GM23338 (cell line): ENCODE measurements around the gene SMARCD2. TPM values are rescaled to one million over a fixed set of nuclear protein-coding genes. Genes with fewer than 3 reads are reported as not detected.

Source experiments
- CTCF ChIP-seq, 2 experiments: fragments of 200-600 bp in 1 of 2; sonication (generic) in 1 of 2; conservative IDR thresholded peaks; 2 replicates each; pipeline versions ENCODE4 v1.5.1 to v1.6.1; 2016 to 2017; ENCODE audit warnings: antibody characterized with exemption in 2 of 2, low read depth in 2 of 2, mild to moderate bottlenecking in 2 of 2, moderate library complexity in 1 of 2
- JUNB ChIP-seq: IDR thresholded peaks from one replicate; pipeline ENCODE4 v1.6.1; 2016; ENCODE audit warnings: antibody characterized with exemption; ENCODE audit not compliant: unreplicated experiment
- STAT1 ChIP-seq: IDR thresholded peaks from one replicate; pipeline ENCODE4 v1.6.1; 2016; ENCODE audit warnings: antibody characterized with exemption; ENCODE audit not compliant: unreplicated experiment
- ZNF114 ChIP-seq: fragments of 250-450 bp; sonication (Bioruptor Pico); IDR thresholded peaks from 2 replicates; pipeline ENCODE4 v1.5.0; 2020; ENCODE audit warnings: mild to moderate bottlenecking, moderate library complexity
- ZNF462 ChIP-seq: fragments of 250-450 bp; sonication (Bioruptor Pico); IDR thresholded peaks from 2 replicates; pipeline ENCODE4 v1.5.0; 2020; ENCODE audit warnings: mild to moderate bottlenecking, moderate library complexity
- polyA plus RNA-seq: library from polyadenylated mRNA; unstranded; fragments of >200 nt; fragmentation: Nextera tagmentation; extraction: Ambion mirVana; gene quantifications from 2 replicates; pipeline ENCODE4 v1.2.1, GENCODE V29; 2016
- total RNA-seq: library from RNA; depleted of rRNA; stranded (reverse); fragments of >200 nt; shearing (Covaris generic); gene quantifications from 2 replicates; pipeline ENCODE4 v1.2.3, GENCODE V29; 2014
- TF ChIP-seq, protein P1 (sequence below): IDR thresholded peaks from 2 replicates; pipeline ENCODE4 v1.6.1; 2016; ENCODE audit warnings: antibody characterized with exemption

SMARCD2 gene
- total and polyA plus RNA-seq, 2 experiments from 2014 or later: 36.4 to 133 TPM

DNA sequence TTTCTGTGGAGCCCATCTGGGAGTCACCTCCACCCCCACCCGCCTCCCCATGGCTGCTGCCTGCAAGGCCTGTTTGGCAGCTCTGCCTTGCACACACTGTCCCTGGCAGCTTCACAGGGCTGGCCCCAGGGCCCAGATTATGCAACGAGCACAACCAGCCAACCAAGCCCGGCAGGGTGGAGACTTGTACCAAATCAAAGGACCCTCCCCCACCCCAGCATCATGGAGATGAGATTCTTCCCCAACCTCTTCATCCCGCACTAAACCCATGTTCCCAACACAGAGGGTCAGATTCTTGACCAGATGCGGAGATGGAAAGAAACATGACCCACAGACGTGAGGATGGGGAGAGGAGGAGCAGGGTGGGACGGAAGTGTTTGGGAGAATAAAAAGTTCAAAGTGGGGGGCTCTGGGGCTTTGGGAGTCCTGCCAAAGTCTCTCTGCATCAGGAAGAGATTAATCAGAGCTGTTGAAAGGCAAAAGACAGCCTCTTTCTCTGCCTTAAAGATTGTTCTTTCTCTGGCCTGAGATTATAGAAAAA lies 3.8 kb downstream of the SMARCD2 start (continued):
- no peak for TF ChIP-seq ZNF462
- TF ChIP-seq, protein P1, sequence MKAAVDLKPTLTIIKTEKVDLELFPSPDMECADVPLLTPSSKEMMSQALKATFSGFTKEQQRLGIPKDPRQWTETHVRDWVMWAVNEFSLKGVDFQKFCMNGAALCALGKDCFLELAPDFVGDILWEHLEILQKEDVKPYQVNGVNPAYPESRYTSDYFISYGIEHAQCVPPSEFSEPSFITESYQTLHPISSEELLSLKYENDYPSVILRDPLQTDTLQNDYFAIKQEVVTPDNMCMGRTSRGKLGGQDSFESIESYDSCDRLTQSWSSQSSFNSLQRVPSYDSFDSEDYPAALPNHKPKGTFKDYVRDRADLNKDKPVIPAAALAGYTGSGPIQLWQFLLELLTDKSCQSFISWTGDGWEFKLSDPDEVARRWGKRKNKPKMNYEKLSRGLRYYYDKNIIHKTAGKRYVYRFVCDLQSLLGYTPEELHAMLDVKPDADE: no peak
- TF ChIP-seq ZNF114 (CRISPR knock-in tag): no peak
- no peak for TF ChIP-seq JUNB
- TF ChIP-seq STAT1: no peak
- TF ChIP-seq CTCF (conservative IDR thresholded peaks at IDR 0.05; ENCODE audit: low read depth in 2 of 2): no peak
